ENCODE results near the gene ASXL2.
A peak's percentile ranks its signal among the peaks of the same experiment; 100 is the strongest.
"Not testable (repeated sequence)": the region's sequence is repeated elsewhere in the genome, so short reads cannot be mapped to it uniquely, and the experiment has no call there.

The ASXL2 gene

DNA sequence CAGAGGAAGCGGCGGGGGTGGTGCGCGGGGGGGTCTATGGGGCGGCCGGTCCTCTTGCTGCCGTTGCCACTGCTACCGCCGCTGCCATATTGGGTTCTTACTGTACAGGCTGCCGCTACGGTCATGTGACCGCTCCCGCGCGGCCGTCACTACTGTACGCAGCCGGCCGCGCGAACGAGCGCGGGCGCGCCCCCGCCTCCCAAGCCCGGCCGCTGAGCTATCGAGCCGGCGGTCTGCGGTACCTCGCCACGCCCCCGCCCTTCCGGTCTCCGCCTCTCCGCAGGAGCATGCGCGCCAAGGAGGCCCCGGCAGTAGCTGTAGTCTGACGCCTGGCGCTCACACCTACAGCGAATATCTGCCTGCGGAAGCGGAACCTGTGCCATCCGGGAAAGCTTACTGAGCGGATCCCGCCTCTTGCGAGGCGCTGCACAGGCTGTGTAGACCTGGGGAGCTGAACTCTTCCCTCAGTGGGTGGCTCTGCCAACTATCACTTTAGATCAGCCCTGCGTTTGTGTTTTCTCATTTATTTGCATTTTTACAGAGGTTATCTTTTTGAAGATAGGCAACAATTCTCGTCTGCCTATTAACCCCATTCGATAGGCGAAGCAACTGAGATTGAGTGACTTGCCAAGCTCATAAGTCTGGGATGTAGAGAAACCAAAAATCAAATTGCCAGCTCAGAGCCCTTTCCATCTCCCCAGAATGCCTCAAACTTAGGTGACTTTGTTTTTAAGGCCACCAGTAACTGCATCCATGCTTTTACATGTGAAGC, at the start of gene ASXL2:
Gene ASXL2 (minus strand): TSS at position 127 of the 772 bp plus-strand sequence. CDS start 265 bp downstream, outside the sequence.
- H3K36me3 ChIP-seq (ENCODE audit: control insufficient read depth, insufficient read depth, low read length, severe bottlenecking), result no peaks in the 10 kb centered on the region
- H3K9ac ChIP-seq (ENCODE audit: low read length), result peak within 1 kb of the TSS; percentile 97
- H3K4me1 ChIP-seq (ENCODE audit: control insufficient read depth, insufficient read depth, low read length), result peaks cover 23% of the 10 kb centered on the region
- peak within 1 kb of the TSS; percentile 89 for H3K4me3 ChIP-seq (ENCODE audit: low read length)
- DNase-seq (ENCODE audit: low read depth), result peak; percentile 99
- no peaks in the 10 kb centered on the region for H3K9me3 ChIP-seq (ENCODE audit: control insufficient read depth, low read length)
- no peaks in the 10 kb centered on the region for H3K27me3 ChIP-seq (replicated peaks; ENCODE audit: control insufficient read depth, insufficient read depth, low read length)

GRCh38 chr2:25926984-25927756, 48.9 kb upstream of the ASXL2 start:
- Histone ChIP-seq H3K9ac (ENCODE audit: low read length) (no peak overlapping the region), H3K27me3 (replicated peaks; ENCODE audit: control insufficient read depth, insufficient read depth, low read length) (no peaks in the 10 kb centered on the region), H3K4me1 (ENCODE audit: control insufficient read depth, insufficient read depth, low read length) (no peaks in the 10 kb centered on the region), H3K4me3 (ENCODE audit: low read length) (no peak overlapping the region), H3K9me3 (ENCODE audit: control insufficient read depth, low read length) (no peaks in the 10 kb centered on the region), H3K36me3 (ENCODE audit: control insufficient read depth, insufficient read depth, low read length, severe bottlenecking) (peaks cover 11% of the 10 kb centered on the region)
- no peak for DNase-seq (ENCODE audit: low read depth)

- DNase-seq (ENCODE audit: low read depth), result no peak
- Histone ChIP-seq H3K4me1 (ENCODE audit: control insufficient read depth, insufficient read depth, low read length) (no peaks in the 10 kb centered on the region), H3K36me3 (ENCODE audit: control insufficient read depth, insufficient read depth, low read length, severe bottlenecking) (no peaks in the 10 kb centered on the region)
Observed at GRCh38 chr2:25922501-25922900, 44.2 kb upstream of the ASXL2 start.

GRCh38 chr2:25920786-25921415, 42.6 kb upstream of the ASXL2 start:
- no peaks in the 10 kb centered on the region for H3K27me3 ChIP-seq (replicated peaks; ENCODE audit: control insufficient read depth, insufficient read depth, low read length)
- H3K36me3 ChIP-seq (ENCODE audit: control insufficient read depth, insufficient read depth, low read length, severe bottlenecking), result no peaks in the 10 kb centered on the region
- no peak overlapping the region for H3K4me3 ChIP-seq (ENCODE audit: low read length)
- no peak overlapping the region for H3K9ac ChIP-seq (ENCODE audit: low read length)
- no peaks in the 10 kb centered on the region for H3K4me1 ChIP-seq (ENCODE audit: control insufficient read depth, insufficient read depth, low read length)
- H3K9me3 ChIP-seq (ENCODE audit: control insufficient read depth, low read length), result no peaks in the 10 kb centered on the region
- no peak for DNase-seq (ENCODE audit: low read depth)

More at GRCh38 chr2:25922501-25922900, 44.2 kb upstream of the ASXL2 start:
- Histone ChIP-seq H3K4me3 (ENCODE audit: low read length) (no peak overlapping the region), H3K9me3 (ENCODE audit: control insufficient read depth, low read length) (no peaks in the 10 kb centered on the region), H3K27me3 (replicated peaks; ENCODE audit: control insufficient read depth, insufficient read depth, low read length) (no peaks in the 10 kb centered on the region), H3K9ac (ENCODE audit: low read length) (no peak overlapping the region)

DNA sequence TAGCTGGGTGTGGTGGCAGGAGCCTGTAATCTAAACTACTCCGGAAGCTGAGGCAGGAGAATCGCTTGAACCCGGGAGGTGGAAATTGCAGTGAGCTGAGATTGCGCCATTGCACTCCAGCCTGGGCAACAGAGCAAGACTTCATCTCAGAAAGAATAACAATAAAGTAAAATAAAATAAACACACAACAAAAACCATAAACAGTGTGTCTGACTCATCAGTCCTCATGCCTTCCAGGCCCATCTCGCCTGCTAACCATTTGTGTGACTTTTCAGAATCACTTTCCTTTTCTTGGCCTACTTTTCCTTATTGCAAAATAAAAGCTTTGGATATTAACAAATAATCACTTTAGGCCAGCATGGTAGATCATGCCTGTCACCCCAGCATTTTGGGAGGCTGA, 42.0 kb upstream of the ASXL2 start:
- H3K27me3 ChIP-seq (replicated peaks; ENCODE audit: control insufficient read depth, insufficient read depth, low read length), result no peaks in the 10 kb centered on the region
- DNase-seq (ENCODE audit: low read depth), result peak; percentile 86
- no peaks in the 10 kb centered on the region for H3K36me3 ChIP-seq (ENCODE audit: control insufficient read depth, insufficient read depth, low read length, severe bottlenecking)
- H3K9me3 ChIP-seq (ENCODE audit: control insufficient read depth, low read length), result no peaks in the 10 kb centered on the region
- H3K4me1 ChIP-seq (ENCODE audit: control insufficient read depth, insufficient read depth, low read length), result no peaks in the 10 kb centered on the region
- H3K9ac ChIP-seq (ENCODE audit: low read length), result no peak overlapping the region
- no peak overlapping the region for H3K4me3 ChIP-seq (ENCODE audit: low read length)

DNA sequence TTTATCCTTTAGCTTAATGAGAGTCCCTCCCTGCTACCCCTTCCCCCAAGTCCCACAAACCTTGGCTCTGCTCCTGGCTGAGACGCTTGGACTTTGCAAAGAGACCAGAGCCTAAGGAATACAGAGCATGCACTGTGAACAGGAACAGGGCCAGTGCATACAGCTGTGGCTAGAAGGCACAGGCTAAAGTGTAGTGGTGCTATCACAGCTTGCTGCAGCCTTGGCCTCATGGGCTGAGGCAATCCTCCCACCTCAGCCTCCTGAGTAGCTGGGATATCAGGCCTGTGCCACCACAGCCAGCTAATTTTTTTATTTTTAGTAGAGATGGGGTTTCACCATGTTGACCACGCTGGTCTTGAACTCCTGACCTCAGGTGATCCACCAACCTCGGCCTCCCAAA, 39.5 kb upstream of the ASXL2 start:
- Histone ChIP-seq H3K36me3 (ENCODE audit: control insufficient read depth, insufficient read depth, low read length, severe bottlenecking) (no peaks in the 10 kb centered on the region), H3K27me3 (replicated peaks; ENCODE audit: control insufficient read depth, insufficient read depth, low read length) (no peaks in the 10 kb centered on the region), H3K9ac (ENCODE audit: low read length) (no peak overlapping the region), H3K4me1 (ENCODE audit: control insufficient read depth, insufficient read depth, low read length) (peaks cover 4% of the 10 kb centered on the region), H3K4me3 (ENCODE audit: low read length) (no peak overlapping the region), H3K9me3 (ENCODE audit: control insufficient read depth, low read length) (no peaks in the 10 kb centered on the region)
- DNase-seq (ENCODE audit: low read depth), result no peak

GRCh38 chr2:25917411-25917810, 39.1 kb upstream of the ASXL2 start:
- H3K36me3 ChIP-seq (ENCODE audit: control insufficient read depth, insufficient read depth, low read length, severe bottlenecking); H3K9me3 ChIP-seq (ENCODE audit: control insufficient read depth, low read length); H3K4me1 ChIP-seq (ENCODE audit: control insufficient read depth, insufficient read depth, low read length); H3K4me3 ChIP-seq (ENCODE audit: low read length); H3K27me3 ChIP-seq (replicated peaks; ENCODE audit: control insufficient read depth, insufficient read depth, low read length); H3K9ac ChIP-seq (ENCODE audit: low read length); DNase-seq (ENCODE audit: low read depth): not testable (repeated sequence)

DNA sequence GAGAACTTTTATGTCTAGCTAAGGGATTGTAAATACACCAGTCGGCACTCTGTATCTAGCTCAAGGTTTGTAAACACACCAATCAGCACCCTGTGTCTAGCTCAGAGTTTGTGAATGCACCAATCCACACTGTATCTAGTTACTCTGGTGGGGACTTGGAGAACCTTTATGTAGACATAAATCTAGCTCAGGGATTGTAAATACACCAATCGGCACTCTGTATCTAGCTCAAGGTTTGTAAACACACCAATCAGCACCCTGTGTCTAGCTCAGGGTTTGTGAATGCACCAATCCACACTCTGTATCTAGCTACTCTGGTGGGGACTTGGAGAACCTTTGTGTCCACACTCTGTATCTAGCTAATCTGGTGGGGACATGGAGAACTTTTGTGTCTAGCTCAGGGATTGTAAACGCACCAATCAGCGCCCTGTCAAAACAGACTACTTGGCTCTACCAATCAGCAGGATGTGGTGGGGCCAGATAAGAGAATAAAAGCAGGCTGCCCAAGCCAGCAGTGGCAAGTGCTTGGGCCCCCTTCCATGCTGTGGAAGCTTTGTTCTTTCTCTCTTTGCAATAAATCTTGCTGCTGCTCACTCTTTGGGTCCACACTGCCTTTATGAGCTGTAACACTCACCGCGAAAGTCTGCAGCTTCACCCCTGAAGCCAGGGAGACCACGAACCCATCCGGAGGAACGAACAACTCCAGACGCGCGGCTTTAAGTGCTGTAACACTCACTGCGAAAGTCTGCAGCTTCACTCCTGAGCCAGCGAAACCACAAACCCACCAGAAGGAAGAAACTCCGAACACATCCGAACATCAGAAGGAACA, 37.9 kb upstream of the ASXL2 start:
- not testable (repeated sequence) for H3K4me3 ChIP-seq (ENCODE audit: low read length); H3K36me3 ChIP-seq (ENCODE audit: control insufficient read depth, insufficient read depth, low read length, severe bottlenecking); H3K9ac ChIP-seq (ENCODE audit: low read length); H3K27me3 ChIP-seq (replicated peaks; ENCODE audit: control insufficient read depth, insufficient read depth, low read length); DNase-seq (ENCODE audit: low read depth); H3K9me3 ChIP-seq (ENCODE audit: control insufficient read depth, low read length)
- H3K4me1 ChIP-seq (ENCODE audit: control insufficient read depth, insufficient read depth, low read length), result peaks cover 11% of the 10 kb centered on the region

DNA sequence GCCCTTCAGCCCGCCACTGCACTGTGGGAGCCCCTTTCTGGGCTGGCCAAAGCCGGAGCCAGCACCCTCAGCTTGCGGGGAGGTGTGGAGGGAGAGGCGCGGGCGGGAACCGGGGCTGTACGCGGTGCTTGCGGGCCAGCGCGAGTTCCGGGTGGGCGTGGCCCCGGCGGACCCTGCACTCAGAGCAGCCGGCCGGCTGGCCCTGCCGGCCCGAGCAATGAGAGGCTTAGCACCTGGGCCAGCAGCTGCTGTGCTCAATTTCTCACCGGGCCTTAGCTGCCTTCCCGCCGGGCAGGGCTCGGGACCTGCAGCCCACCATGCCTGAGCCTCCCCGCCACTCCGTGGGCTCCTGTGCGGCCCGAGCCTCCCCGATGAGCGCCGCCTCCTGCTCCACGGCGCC, 37.1 kb upstream of the ASXL2 start:
- not testable (repeated sequence) for H3K27me3 ChIP-seq (replicated peaks; ENCODE audit: control insufficient read depth, insufficient read depth, low read length); H3K4me3 ChIP-seq (ENCODE audit: low read length); H3K9me3 ChIP-seq (ENCODE audit: control insufficient read depth, low read length); H3K9ac ChIP-seq (ENCODE audit: low read length); H3K36me3 ChIP-seq (ENCODE audit: control insufficient read depth, insufficient read depth, low read length, severe bottlenecking); DNase-seq (ENCODE audit: low read depth)
- peaks cover 11% of the 10 kb centered on the region for H3K4me1 ChIP-seq (ENCODE audit: control insufficient read depth, insufficient read depth, low read length)

DNA sequence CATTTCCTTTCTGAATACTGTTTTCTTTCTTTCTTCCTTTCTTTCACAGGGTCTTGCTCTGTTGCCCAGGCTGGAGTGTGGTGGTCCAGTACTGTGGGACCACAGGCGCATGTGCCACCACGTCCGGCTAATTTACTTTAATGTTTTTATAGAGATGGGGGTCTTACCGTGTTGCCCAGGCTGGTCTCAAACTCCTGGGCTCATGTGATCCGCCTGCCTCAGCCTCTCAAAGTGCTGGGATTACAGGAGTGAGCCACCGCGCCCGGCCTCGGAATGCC, 35.3 kb upstream of the ASXL2 start:
- not testable (repeated sequence) for H3K27me3 ChIP-seq (replicated peaks; ENCODE audit: control insufficient read depth, insufficient read depth, low read length); H3K9me3 ChIP-seq (ENCODE audit: control insufficient read depth, low read length); H3K36me3 ChIP-seq (ENCODE audit: control insufficient read depth, insufficient read depth, low read length, severe bottlenecking); H3K4me3 ChIP-seq (ENCODE audit: low read length); DNase-seq (ENCODE audit: low read depth); H3K9ac ChIP-seq (ENCODE audit: low read length)
- H3K4me1 ChIP-seq (ENCODE audit: control insufficient read depth, insufficient read depth, low read length), result peaks cover 11% of the 10 kb centered on the region

Data from adipocyte (in vitro differentiated cells).